ENCODE measurements around the gene ETDB.
"Not testable (repeated sequence)": the region's sequence is repeated elsewhere in the genome, so short reads cannot be mapped to it uniquely, and the experiment has no call there.

ETDB gene

DNA sequence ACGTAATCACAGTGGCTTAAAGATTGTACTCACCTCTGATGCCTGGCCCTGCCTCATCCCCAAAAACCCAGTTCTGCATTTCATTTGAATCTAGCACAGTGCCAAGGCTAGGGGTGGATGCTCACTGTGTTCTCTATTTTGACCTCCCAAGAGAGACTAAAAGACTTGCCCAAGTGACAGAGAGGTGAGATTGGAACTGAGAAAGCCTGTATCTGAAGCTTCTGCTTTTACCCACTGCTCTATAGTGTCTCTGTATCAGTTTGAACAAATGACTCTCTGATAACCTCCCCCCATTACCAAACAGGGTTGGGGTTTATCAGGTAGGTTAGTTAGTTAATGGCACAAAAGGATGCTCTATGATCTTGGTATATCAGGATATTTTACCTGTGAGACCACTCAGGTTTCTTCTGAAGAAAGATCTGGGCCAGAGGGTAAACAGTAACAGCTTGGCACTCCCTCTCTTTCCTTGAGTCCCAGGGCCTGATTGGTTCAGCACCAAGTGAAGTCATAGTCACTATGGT, at the start of gene ETDB:
Gene ETDB, minus strand, starts transcription at position 471 of the 521 bp plus-strand sequence. CDS start 1,265 bp downstream, outside the sequence.
- not testable (repeated sequence) for H3K4me3 Mint-ChIP-seq; H3K36me3 Mint-ChIP-seq (ENCODE audit: low read depth); H3K4me1 Mint-ChIP-seq; H3K27ac Mint-ChIP-seq; DNase-seq; H3K27me3 Mint-ChIP-seq (ENCODE audit: low read depth, poor library complexity); H3K9me3 Mint-ChIP-seq

DNA sequence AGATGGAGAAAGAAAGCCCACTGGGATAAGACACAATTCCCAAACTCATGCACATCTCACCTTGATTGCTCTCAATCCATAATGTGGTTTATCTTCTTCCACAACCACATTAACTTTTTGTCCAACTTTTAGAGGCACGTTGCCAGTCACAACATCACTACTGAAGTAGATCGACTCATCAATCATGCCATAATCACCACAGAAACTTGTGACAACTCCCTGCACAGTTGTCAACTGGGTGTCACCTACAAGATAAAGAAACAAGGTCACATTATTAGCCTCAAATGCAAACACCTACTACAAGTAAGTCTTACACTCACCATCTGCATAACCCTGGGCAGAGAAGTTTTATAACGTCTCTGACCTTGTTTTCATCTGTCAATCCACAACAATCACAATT, 49.2 kb upstream of the ETDB start:
- DNase-seq; H3K4me3 Mint-ChIP-seq; H3K36me3 Mint-ChIP-seq (ENCODE audit: low read depth); H3K4me1 Mint-ChIP-seq; H3K27ac Mint-ChIP-seq; H3K27me3 Mint-ChIP-seq (ENCODE audit: low read depth, poor library complexity): not testable (repeated sequence)
- H3K9me3 Mint-ChIP-seq, result peaks cover 44% of the 10 kb centered on the region

DNA sequence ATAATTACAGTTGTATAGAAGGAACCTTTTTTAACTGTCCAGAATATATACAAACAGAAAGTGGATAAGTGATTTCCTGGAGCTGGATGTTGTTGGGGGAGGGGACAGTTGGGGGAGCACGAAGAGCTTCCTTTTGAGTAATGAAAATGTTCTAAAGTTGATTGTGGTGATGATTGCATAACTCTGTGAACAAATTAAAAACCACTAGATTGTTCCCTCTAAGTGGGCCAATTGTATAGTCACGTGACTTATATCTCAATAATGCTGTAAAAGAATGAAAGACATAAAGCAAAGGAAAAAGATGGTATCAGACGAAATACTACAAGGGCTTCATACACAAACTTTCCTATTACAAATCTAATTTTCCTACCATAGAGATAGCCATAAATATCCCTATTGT, 48.2 kb upstream of the ETDB start:
- no peak overlapping the region for H3K4me3 Mint-ChIP-seq
- peaks cover 8% of the 10 kb centered on the region for H3K27me3 Mint-ChIP-seq (ENCODE audit: low read depth, poor library complexity)
- DNase-seq, result no peak
- peaks cover 36% of the 10 kb centered on the region for H3K9me3 Mint-ChIP-seq
- no peaks in the 10 kb centered on the region for H3K36me3 Mint-ChIP-seq (ENCODE audit: low read depth)
- TF ChIP-seq, protein P1, sequence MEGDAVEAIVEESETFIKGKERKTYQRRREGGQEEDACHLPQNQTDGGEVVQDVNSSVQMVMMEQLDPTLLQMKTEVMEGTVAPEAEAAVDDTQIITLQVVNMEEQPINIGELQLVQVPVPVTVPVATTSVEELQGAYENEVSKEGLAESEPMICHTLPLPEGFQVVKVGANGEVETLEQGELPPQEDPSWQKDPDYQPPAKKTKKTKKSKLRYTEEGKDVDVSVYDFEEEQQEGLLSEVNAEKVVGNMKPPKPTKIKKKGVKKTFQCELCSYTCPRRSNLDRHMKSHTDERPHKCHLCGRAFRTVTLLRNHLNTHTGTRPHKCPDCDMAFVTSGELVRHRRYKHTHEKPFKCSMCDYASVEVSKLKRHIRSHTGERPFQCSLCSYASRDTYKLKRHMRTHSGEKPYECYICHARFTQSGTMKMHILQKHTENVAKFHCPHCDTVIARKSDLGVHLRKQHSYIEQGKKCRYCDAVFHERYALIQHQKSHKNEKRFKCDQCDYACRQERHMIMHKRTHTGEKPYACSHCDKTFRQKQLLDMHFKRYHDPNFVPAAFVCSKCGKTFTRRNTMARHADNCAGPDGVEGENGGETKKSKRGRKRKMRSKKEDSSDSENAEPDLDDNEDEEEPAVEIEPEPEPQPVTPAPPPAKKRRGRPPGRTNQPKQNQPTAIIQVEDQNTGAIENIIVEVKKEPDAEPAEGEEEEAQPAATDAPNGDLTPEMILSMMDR (IDR thresholded peaks at IDR 0.05), result no peak
- H3K27ac Mint-ChIP-seq, result no peak overlapping the region
- no peaks in the 10 kb centered on the region for H3K4me1 Mint-ChIP-seq

DNA sequence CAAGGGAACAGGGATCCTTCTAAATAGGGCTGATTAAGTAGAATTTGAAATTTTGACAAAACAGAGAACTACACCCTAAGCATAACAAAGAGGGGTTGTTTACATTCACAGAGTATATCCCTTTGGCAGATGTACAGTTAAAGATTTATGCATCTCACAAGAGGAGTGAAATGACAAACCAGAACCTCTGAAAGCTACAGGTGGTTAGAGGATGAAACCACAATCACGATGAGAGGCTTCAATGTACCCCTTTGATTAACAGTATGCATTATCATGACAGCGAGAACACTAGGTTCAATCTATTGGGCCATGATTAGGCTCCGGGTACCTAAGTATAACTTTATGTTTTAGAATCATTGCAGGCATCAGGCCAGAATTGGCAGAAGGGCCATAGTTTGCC, 34.4 kb upstream of the ETDB start:
- not testable (repeated sequence) for H3K9me3 Mint-ChIP-seq; H3K27ac Mint-ChIP-seq; H3K4me1 Mint-ChIP-seq; H3K4me3 Mint-ChIP-seq; DNase-seq; H3K36me3 Mint-ChIP-seq (ENCODE audit: low read depth); H3K27me3 Mint-ChIP-seq (ENCODE audit: low read depth, poor library complexity)

DNA sequence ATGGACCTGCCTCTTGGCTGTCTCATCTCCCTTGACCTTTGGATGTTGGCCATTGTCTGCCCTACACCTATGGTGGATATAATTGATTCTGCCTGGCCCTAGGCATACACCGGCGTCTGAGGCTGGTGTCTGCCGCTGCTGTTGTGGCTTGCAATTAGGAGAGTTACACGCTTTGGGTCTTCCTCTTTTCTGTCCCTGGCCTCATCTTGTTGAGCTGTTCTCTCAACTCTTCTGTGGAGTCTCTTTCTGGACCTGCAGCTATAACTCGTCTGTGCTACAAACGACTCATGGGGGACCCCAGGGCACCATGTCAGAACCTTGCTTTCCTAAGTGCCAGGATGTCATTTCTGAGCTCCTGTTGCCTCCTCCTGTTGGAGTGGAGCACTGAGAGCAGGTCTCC, 5.8 kb upstream of the ETDB start:
- not testable (repeated sequence) for DNase-seq; H3K27me3 Mint-ChIP-seq (ENCODE audit: low read depth, poor library complexity); H3K4me1 Mint-ChIP-seq; H3K4me3 Mint-ChIP-seq; H3K27ac Mint-ChIP-seq; H3K36me3 Mint-ChIP-seq (ENCODE audit: low read depth); H3K9me3 Mint-ChIP-seq

DNA sequence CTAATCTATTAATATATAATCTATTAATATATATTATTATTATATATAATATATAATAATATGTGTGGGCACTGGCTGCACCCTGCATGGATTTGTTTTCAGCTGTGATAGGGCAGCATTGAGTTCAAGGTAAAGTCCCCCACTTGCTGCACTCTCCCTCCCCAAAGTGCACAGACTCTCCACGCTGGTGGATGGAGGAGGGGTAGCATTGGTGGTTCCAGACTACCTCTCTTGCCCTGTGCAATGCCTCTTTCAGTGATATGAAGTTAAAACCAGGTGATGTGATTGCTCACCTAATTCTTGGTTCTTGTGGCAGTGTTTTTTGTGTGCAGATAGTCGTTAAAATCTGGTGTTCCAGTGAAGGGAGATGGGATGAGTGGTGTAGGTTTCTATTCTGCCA, 4.3 kb downstream of the ETDB start:
- not testable (repeated sequence) for H3K4me1 Mint-ChIP-seq; H3K27me3 Mint-ChIP-seq (ENCODE audit: low read depth, poor library complexity); H3K36me3 Mint-ChIP-seq (ENCODE audit: low read depth); H3K27ac Mint-ChIP-seq; DNase-seq; H3K4me3 Mint-ChIP-seq
- peaks cover 19% of the 10 kb centered on the region for H3K9me3 Mint-ChIP-seq

DNA sequence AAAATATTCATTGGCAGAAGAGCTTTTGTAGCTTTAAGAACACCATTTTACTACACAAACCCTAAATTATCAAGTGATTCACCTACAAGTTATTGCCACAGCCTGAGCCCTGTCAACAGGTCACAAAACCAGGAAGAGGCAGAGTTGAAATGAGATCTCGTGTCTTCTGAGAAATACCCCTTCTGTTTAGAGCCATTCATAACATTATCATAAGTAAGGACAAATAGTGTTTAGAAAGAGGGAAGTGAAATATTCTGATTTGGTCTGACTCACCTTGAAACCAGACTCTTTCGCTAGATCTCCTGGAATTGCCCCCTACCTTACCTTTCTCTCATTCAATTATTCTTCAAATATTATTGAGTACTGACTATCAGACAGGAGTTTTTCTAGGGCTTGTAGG, 5.9 kb downstream of the ETDB start:
- Mint-ChIP-seq H3K27ac (no peak overlapping the region), H3K27me3 (ENCODE audit: low read depth, poor library complexity) (peaks cover 6% of the 10 kb centered on the region), H3K36me3 (ENCODE audit: low read depth) (no peaks in the 10 kb centered on the region), H3K4me1 (no peaks in the 10 kb centered on the region), H3K9me3 (peaks cover 25% of the 10 kb centered on the region), H3K4me3 (no peak overlapping the region)
- TF ChIP-seq, protein P1 (IDR thresholded peaks at IDR 0.05), result no peak
- no peak for DNase-seq

DNA sequence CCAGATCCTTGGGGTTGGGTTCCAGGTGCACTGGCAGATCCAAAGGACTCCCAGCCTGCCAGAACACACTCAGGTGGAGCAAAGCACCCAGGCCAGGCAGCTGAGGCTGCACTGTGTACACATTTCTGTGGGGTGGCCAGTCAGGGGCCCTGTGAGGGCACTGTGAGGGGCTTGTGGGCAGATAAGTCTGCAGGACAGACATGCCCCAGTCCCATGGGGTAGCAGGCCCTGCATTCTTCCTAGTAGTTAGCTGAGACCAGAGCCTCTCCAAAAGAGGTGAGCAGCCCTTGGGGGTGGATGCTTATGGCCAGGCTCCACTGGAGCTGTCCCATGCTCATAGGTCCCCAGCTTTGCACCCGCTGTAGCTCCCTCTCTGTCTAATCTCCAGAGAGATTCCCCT, 7.6 kb downstream of the ETDB start:
- peaks cover 39% of the 10 kb centered on the region for H3K9me3 Mint-ChIP-seq
- TF ChIP-seq, protein P1 (IDR thresholded peaks at IDR 0.05), result no peak
- H3K36me3 Mint-ChIP-seq (ENCODE audit: low read depth), result no peaks in the 10 kb centered on the region
- no peaks in the 10 kb centered on the region for H3K4me1 Mint-ChIP-seq
- DNase-seq, result no peak
- H3K4me3 Mint-ChIP-seq, result no peak overlapping the region
- peaks cover 12% of the 10 kb centered on the region for H3K27me3 Mint-ChIP-seq (ENCODE audit: low read depth, poor library complexity)
- H3K27ac Mint-ChIP-seq, result no peak overlapping the region

Data from nephron progenitor cell (in vitro differentiated cells).